Measurements from ENCODE around the gene RTN4R.

Gene RTN4R

GRCh38 chr22:20245577-20246367 is 22.3 kb downstream of the RTN4R start:
- no peak overlapping the region for H3K4me3 ChIP-seq (ENCODE audit: insufficient read depth, low read depth, low read length)
- H3K27ac ChIP-seq (ENCODE audit: insufficient read depth, low read depth, low read length, poor library complexity, severe bottlenecking) = peak overlapping the region; percentile 11
- no peaks in the 10 kb centered on the region for H3K27me3 ChIP-seq (ENCODE audit: control insufficient read depth, insufficient read depth, low read length, poor library complexity, severe bottlenecking)
- peaks cover 43% of the 10 kb centered on the region for H3K4me1 ChIP-seq (ENCODE audit: control insufficient read depth, insufficient read depth, low read length)
- H3K36me3 ChIP-seq (ENCODE audit: control insufficient read depth, insufficient read depth, low read length) = no peaks in the 10 kb centered on the region
- 69 to 72% methylated on average over 14 of the region's 14 CpGs for WGBS, 2 experiments
- H3K9me3 ChIP-seq (ENCODE audit: control insufficient read depth, low read length) = no peaks in the 10 kb centered on the region

- WGBS, 2 experiments = 70% methylated on average over 24 of the region's 24 CpGs
- no peaks in the 10 kb centered on the region for H3K9me3 ChIP-seq (ENCODE audit: control insufficient read depth, low read length)
- peaks cover 51% of the 10 kb centered on the region for H3K4me1 ChIP-seq (ENCODE audit: control insufficient read depth, insufficient read depth, low read length)
These were observed 23.2 kb downstream of the RTN4R start for GRCh38 chr22:20244691-20245576.

GRCh38 chr22:20244250-20244648 is 23.9 kb downstream of the RTN4R start:
- Histone ChIP-seq H3K4me3 (ENCODE audit: insufficient read depth, low read depth, low read length) (no peak overlapping the region), H3K4me1 (ENCODE audit: control insufficient read depth, insufficient read depth, low read length) (peaks cover 56% of the 10 kb centered on the region), H3K36me3 (ENCODE audit: control insufficient read depth, insufficient read depth, low read length) (no peaks in the 10 kb centered on the region), H3K27ac (ENCODE audit: insufficient read depth, low read depth, low read length, poor library complexity, severe bottlenecking) (no peak overlapping the region), H3K9me3 (ENCODE audit: control insufficient read depth, low read length) (no peaks in the 10 kb centered on the region), H3K27me3 (ENCODE audit: control insufficient read depth, insufficient read depth, low read length, poor library complexity, severe bottlenecking) (no peaks in the 10 kb centered on the region)
- WGBS, 2 experiments = 89 to 90% methylated on average over 10 of the region's 10 CpGs

More at GRCh38 chr22:20244691-20245576, 23.2 kb downstream of the RTN4R start:
- H3K27me3 ChIP-seq (ENCODE audit: control insufficient read depth, insufficient read depth, low read length, poor library complexity, severe bottlenecking) = no peaks in the 10 kb centered on the region
- H3K36me3 ChIP-seq (ENCODE audit: control insufficient read depth, insufficient read depth, low read length) = no peaks in the 10 kb centered on the region
- H3K4me3 ChIP-seq (ENCODE audit: insufficient read depth, low read depth, low read length) = no peak overlapping the region
- H3K27ac ChIP-seq (ENCODE audit: insufficient read depth, low read depth, low read length, poor library complexity, severe bottlenecking) = no peak overlapping the region

- H3K27ac ChIP-seq (ENCODE audit: insufficient read depth, low read depth, low read length, poor library complexity, severe bottlenecking) = no peak overlapping the region
- H3K4me1 ChIP-seq (ENCODE audit: control insufficient read depth, insufficient read depth, low read length) = peaks cover 61% of the 10 kb centered on the region
These were observed 24.4 kb downstream of the RTN4R start for GRCh38 chr22:20243537-20244249.

GRCh38 chr22:20243176-20243536 is 25.0 kb downstream of the RTN4R start:
- Histone ChIP-seq H3K27ac (ENCODE audit: insufficient read depth, low read depth, low read length, poor library complexity, severe bottlenecking) (no peak overlapping the region), H3K4me3 (ENCODE audit: insufficient read depth, low read depth, low read length) (no peak overlapping the region), H3K4me1 (ENCODE audit: control insufficient read depth, insufficient read depth, low read length) (peaks cover 62% of the 10 kb centered on the region), H3K27me3 (ENCODE audit: control insufficient read depth, insufficient read depth, low read length, poor library complexity, severe bottlenecking) (no peaks in the 10 kb centered on the region), H3K36me3 (ENCODE audit: control insufficient read depth, insufficient read depth, low read length) (no peaks in the 10 kb centered on the region), H3K9me3 (ENCODE audit: control insufficient read depth, low read length) (no peaks in the 10 kb centered on the region)
- 89 to 90% methylated on average over 6 of the region's 6 CpGs for WGBS, 2 experiments

More at GRCh38 chr22:20243537-20244249, 24.4 kb downstream of the RTN4R start:
- Histone ChIP-seq H3K9me3 (ENCODE audit: control insufficient read depth, low read length) (no peaks in the 10 kb centered on the region), H3K4me3 (ENCODE audit: insufficient read depth, low read depth, low read length) (no peak overlapping the region), H3K36me3 (ENCODE audit: control insufficient read depth, insufficient read depth, low read length) (no peaks in the 10 kb centered on the region), H3K27me3 (ENCODE audit: control insufficient read depth, insufficient read depth, low read length, poor library complexity, severe bottlenecking) (no peaks in the 10 kb centered on the region)
- 65 to 69% methylated on average over 16 of the region's 16 CpGs for WGBS, 2 experiments

- H3K36me3 ChIP-seq (ENCODE audit: control insufficient read depth, insufficient read depth, low read length) = no peaks in the 10 kb centered on the region
- no peak overlapping the region for H3K4me3 ChIP-seq (ENCODE audit: insufficient read depth, low read depth, low read length)
- no peaks in the 10 kb centered on the region for H3K27me3 ChIP-seq (ENCODE audit: control insufficient read depth, insufficient read depth, low read length, poor library complexity, severe bottlenecking)
- peaks cover 62% of the 10 kb centered on the region for H3K4me1 ChIP-seq (ENCODE audit: control insufficient read depth, insufficient read depth, low read length)
- no peaks in the 10 kb centered on the region for H3K9me3 ChIP-seq (ENCODE audit: control insufficient read depth, low read length)
- 96% methylated on average over 42 of the region's 42 CpGs for WGBS, 2 experiments
- H3K27ac ChIP-seq (ENCODE audit: insufficient read depth, low read depth, low read length, poor library complexity, severe bottlenecking) = no peak overlapping the region
These were observed 25.5 kb downstream of the RTN4R start for GRCh38 chr22:20242393-20243175.

GRCh38 chr22:20241579-20242392 is 26.3 kb downstream of the RTN4R start:
- WGBS, 2 experiments = 95 to 96% methylated on average over 51 of the region's 51 CpGs
- Histone ChIP-seq H3K4me1 (ENCODE audit: control insufficient read depth, insufficient read depth, low read length) (peaks cover 58% of the 10 kb centered on the region), H3K9me3 (ENCODE audit: control insufficient read depth, low read length) (no peaks in the 10 kb centered on the region), H3K27me3 (ENCODE audit: control insufficient read depth, insufficient read depth, low read length, poor library complexity, severe bottlenecking) (no peaks in the 10 kb centered on the region), H3K36me3 (ENCODE audit: control insufficient read depth, insufficient read depth, low read length) (no peaks in the 10 kb centered on the region), H3K27ac (ENCODE audit: insufficient read depth, low read depth, low read length, poor library complexity, severe bottlenecking) (no peak overlapping the region), H3K4me3 (ENCODE audit: insufficient read depth, low read depth, low read length) (no peak overlapping the region)

GRCh38 chr22:20240900-20241299 is 27.2 kb downstream of the RTN4R start:
- WGBS, 2 experiments = 95% methylated on average over 8 of the region's 8 CpGs
- Histone ChIP-seq H3K36me3 (ENCODE audit: control insufficient read depth, insufficient read depth, low read length) (no peaks in the 10 kb centered on the region), H3K4me1 (ENCODE audit: control insufficient read depth, insufficient read depth, low read length) (peaks cover 49% of the 10 kb centered on the region), H3K9me3 (ENCODE audit: control insufficient read depth, low read length) (no peaks in the 10 kb centered on the region), H3K27me3 (ENCODE audit: control insufficient read depth, insufficient read depth, low read length, poor library complexity, severe bottlenecking) (no peaks in the 10 kb centered on the region), H3K4me3 (ENCODE audit: insufficient read depth, low read depth, low read length) (no peak overlapping the region), H3K27ac (ENCODE audit: insufficient read depth, low read depth, low read length, poor library complexity, severe bottlenecking) (peak overlapping the region; percentile 55)

- 46 to 49% methylated on average over 12 to 14 of the region's 14 CpGs for WGBS, 2 experiments
- H3K27me3 ChIP-seq (ENCODE audit: control insufficient read depth, insufficient read depth, low read length, poor library complexity, severe bottlenecking) = no peaks in the 10 kb centered on the region
- H3K27ac ChIP-seq (ENCODE audit: insufficient read depth, low read depth, low read length, poor library complexity, severe bottlenecking) = peak overlapping the region; percentile 55
- no peaks in the 10 kb centered on the region for H3K9me3 ChIP-seq (ENCODE audit: control insufficient read depth, low read length)
- no peak overlapping the region for H3K4me3 ChIP-seq (ENCODE audit: insufficient read depth, low read depth, low read length)
- H3K36me3 ChIP-seq (ENCODE audit: control insufficient read depth, insufficient read depth, low read length) = no peaks in the 10 kb centered on the region
- H3K4me1 ChIP-seq (ENCODE audit: control insufficient read depth, insufficient read depth, low read length) = peaks cover 44% of the 10 kb centered on the region
These were observed 27.7 kb downstream of the RTN4R start for GRCh38 chr22:20240447-20240764.
